ENCODE measurements around the gene NXT1. TPM values are rescaled to one million over a fixed set of nuclear protein-coding genes. Genes with fewer than 3 reads are reported as not detected.

NXT1 gene
- total and polyA plus RNA-seq, 12 donors, result 9.2 to 43.8 (median 17.2) TPM

- intact Hi-C loops (cut with DNase I), result no loop called here
- no peak overlapping the region for H3K4me3 ChIP-seq
- DNase-seq, result no peak
- H3K9me3 ChIP-seq (replicated peaks in 1 of 3), result no peaks in the 10 kb centered on the region
- peaks cover 0 to 29% of the 10 kb centered on the region in 2 donors for H3K36me3 ChIP-seq (replicated peaks in 1 of 2)
- TF ChIP-seq CTCF (IDR thresholded peaks at IDR 0.05) (no peak), POLR2A (IDR thresholded peaks at IDR 0.05) (no peak)
- no peak overlapping the region for H3K27ac ChIP-seq
- H3K4me1 ChIP-seq (replicated peaks in 1 of 2), result peaks cover 20 to 21% of the 10 kb centered on the region in 2 donors
- no peaks in the 10 kb centered on the region for H3K27me3 ChIP-seq
Measured at GRCh38 chr20:23381876-23382275, 31.3 kb downstream of the NXT1 start.

GRCh38 chr20:23386304-23387117 is 35.9 kb downstream of the NXT1 start:
- Histone ChIP-seq H3K4me3 (no peak overlapping the region), H3K27ac (peak overlapping the region in 3 of 5 donors; percentile 15 to 62 (median 43)), H3K27me3 (no peaks in the 10 kb centered on the region), H3K4me1 (replicated peaks in 1 of 2) (peaks cover 21 to 26% of the 10 kb centered on the region in 2 donors), H3K36me3 (replicated peaks in 1 of 2) (peaks cover 0 to 7% of the 10 kb centered on the region in 2 donors), H3K9me3 (replicated peaks in 1 of 3) (no peaks in the 10 kb centered on the region)
- TF ChIP-seq POLR2A (IDR thresholded peaks at IDR 0.05) (no peak), CTCF (IDR thresholded peaks at IDR 0.05) (no peak)
- WGBS, 4 donors, result 34 to 54% (median 50%) methylated on average over 6 of the region's 6 CpGs
- intact Hi-C loops (cut with DNase I), result no loop called here
- peak in 1 of 7 donors; percentile 16 for DNase-seq

GRCh38 chr20:23387118-23387443 is 36.5 kb downstream of the NXT1 start:
- 97 to 98% (median 97%) methylated on average over 3 of the region's 3 CpGs for WGBS, 4 donors
- intact Hi-C loops (cut with DNase I), result no loop called here
- DNase-seq, result no peak
- Histone ChIP-seq H3K36me3 (replicated peaks in 1 of 2) (peaks cover 0 to 9% of the 10 kb centered on the region in 2 donors), H3K27ac (peak overlapping the region in 2 of 5 donors; percentile 43 to 62), H3K4me1 (replicated peaks in 1 of 2) (peaks cover 21 to 26% of the 10 kb centered on the region in 2 donors), H3K9me3 (replicated peaks in 1 of 3) (no peaks in the 10 kb centered on the region), H3K4me3 (no peak overlapping the region), H3K27me3 (no peaks in the 10 kb centered on the region)
- no peak for TF ChIP-seq CTCF (IDR thresholded peaks at IDR 0.05)
- TF ChIP-seq POLR2A (IDR thresholded peaks at IDR 0.05), result no peak

GRCh38 chr20:23390091-23390774 is 39.6 kb downstream of the NXT1 start:
- H3K9me3 ChIP-seq (replicated peaks in 1 of 3), result no peaks in the 10 kb centered on the region
- TF ChIP-seq CTCF (IDR thresholded peaks at IDR 0.05) (no peak), POLR2A (IDR thresholded peaks at IDR 0.05) (no peak)
- 80 to 88% (median 86%) methylated on average over 1 of the region's 1 CpG for WGBS, 4 donors

More at GRCh38 chr20:23390091-23390774, 39.6 kb downstream of the NXT1 start:
- DNase-seq, result no peak
- Histone ChIP-seq H3K27me3 (no peaks in the 10 kb centered on the region), H3K4me3 (no peak overlapping the region), H3K36me3 (replicated peaks in 1 of 2) (peaks cover 0 to 38% of the 10 kb centered on the region in 2 donors), H3K4me1 (replicated peaks in 1 of 2) (peaks cover 18 to 21% of the 10 kb centered on the region in 2 donors), H3K27ac (no peak overlapping the region)
- intact Hi-C loops (cut with DNase I), result no loop called here
